Right renal cortex interstitium (tissue), 3 donors: ENCODE results near the gene BBX. TPM values are rescaled to one million over a fixed set of nuclear protein-coding genes. Genes with fewer than 3 reads are reported as not detected.
A peak's percentile ranks its signal among the peaks of the same experiment; 100 is the strongest.

Experiments used
- DNase-seq, 3 donors: peaks; one replicate each; pipeline ENCODE4 v3.0.0-alpha.2; 2013; ENCODE audit warnings: low read depth in 3 of 3, low spot score in 2 of 3
- polyA plus RNA-seq, 3 donors: library from polyadenylated mRNA; unstranded; fragments of 120-200 nt; gene quantifications; one replicate each; pipeline ENCODE4 v1.2.1, GENCODE V29; 2013; ENCODE audit not compliant: insufficient read length in 3 of 3

Gene BBX
- polyA plus RNA-seq, 3 donors, result 63.8 to 72.0 (median 69.0) TPM

DNA sequence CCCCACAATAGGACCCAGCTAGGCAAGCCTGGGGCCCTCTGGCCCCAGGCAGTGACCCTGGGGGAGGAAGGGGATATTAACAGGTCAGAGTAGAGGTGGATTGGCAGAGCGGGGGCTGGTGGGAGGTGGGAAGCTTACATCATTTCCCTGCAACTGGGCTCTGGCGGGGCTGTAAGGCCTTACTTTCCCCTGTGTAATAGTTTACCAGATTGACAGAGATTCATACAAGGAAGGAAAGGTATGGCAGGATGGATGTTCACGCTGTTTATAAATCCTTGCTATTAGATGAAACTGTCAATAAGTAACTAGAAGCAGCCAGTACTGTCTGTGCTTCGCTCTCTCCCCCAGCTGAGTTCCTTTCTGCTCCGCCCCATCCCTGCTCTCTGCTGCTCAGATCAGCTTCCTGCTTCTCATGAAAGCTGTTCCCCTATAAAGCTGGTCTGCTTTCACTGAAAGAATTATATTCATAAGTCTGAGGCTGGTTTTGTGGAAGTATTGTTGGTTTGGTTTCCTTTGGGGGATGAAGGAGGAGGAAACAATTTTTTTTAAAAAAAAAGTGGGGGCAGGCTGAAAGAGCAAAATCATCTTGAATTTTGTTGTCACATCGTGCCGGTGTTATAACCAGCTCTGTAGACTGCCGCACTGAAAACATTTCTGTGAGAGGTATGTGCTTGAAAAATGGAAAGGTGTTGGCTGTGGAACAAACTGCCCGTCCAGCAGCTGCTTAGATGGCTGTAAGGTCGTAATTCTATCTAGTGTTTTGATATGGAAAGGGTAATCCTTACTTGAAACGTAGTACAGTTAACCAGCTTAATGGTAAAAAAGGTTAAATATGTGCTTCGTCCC, 76.4 kb downstream of the BBX start:
- DNase-seq, result peak in 2 of 3 donors; percentile 18 to 36

DNA sequence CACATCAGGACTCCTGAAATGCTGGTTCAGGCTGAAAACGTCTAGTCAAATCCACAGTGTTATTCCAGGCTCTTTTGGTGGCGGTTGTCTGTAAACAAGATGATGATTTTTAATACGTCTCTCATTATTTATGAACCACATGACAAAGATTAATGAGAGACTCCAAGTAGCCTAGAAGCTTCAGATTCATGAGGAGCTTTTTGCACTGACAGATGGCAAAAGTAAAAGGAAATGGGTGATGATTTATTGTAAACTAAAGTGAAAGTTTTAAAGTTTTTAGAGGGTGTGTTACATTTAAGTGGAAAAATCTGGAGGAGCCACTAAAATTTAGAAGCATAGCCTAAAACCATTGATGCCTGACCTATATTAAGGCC, 77.0 kb downstream of the BBX start:
- no peak for DNase-seq

DNA sequence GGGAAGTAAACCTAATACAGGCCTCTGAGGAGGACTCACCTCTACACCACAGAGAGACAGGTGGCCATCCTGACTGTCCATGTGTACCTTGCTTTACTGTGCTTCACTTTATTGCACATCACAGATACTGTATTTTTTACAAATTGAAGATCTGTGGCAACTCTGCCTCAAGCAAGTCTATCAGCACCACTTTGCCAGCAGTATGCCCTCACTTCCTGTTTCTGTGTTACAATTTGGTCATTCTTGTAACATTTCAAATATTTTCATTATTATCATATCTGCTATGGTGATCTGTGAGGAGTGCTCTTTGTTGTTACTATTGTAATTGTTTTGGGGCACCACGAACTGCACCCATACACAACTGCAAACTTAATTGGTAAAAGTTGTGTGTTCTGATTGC, 78.0 kb downstream of the BBX start:
- no peak for DNase-seq

DNA sequence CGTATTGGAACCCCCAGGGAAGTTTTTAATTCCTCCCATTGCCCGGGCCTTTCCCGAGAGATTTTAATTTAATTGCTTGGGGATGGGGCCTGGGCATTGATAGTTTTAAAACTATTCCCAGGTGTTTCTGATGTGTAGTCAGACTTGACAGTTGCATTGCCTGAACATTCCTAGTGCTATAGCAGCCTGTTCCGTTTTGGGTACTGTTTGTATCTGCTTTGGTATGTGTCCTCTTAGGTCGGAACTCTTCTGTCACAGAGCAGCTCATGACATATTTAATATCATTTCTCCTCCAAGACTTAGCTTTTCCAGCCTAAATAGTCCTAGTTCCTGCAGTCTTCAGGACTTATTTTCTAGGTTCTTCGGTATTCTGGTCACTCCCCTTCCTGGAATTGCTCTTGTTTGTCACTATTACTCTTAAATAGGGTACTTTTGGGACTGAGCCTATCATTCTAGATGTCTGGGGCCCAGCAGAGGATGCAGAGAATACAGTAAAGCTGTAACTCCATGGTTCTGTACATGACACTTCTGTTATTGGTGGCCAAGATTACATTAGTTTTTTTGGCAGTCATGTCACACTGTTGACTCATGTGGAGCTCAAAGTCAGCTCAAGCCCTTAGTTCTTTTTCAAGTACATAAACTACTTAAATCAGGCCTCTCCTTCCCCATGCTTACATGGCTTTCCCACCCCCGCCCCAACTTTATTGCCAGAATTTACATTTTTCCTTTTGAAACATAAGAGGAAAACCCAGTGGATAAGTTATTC, 81.5 kb downstream of the BBX start:
- DNase-seq, result no peak

DNA sequence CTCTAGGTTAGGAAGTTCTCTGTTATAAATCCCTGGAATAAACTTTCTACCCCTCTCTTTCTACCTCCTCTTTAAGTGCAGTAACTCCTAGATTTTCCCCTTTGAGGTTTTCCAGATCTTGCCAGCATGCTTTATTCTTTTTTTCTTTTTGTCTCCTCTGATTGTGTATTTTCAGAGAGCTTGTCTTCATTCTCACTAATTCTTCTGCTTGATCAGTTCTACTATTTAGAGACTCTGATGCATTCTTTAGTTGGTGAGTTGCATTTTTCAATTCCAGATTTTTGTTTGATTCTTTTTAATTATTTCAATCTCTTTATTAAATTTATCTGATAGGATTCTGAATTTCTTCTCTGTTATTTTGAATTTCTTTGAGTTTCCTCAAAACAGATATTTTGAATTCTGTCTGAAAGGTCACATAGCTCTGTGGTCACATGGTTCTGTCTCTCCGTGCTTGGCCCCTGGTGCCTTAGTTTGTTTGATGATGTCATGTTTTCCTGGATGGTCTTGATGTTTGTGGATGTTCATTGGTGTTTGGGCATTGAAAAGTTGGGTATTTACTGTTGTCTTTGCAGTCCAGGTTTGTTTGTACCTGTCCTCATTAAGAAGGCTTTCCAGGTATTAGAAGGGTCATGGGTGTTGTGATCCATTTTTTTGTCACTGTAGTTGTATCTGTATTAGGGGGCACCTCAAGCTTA, 89.2 kb downstream of the BBX start:
- DNase-seq, result no peak

DNA sequence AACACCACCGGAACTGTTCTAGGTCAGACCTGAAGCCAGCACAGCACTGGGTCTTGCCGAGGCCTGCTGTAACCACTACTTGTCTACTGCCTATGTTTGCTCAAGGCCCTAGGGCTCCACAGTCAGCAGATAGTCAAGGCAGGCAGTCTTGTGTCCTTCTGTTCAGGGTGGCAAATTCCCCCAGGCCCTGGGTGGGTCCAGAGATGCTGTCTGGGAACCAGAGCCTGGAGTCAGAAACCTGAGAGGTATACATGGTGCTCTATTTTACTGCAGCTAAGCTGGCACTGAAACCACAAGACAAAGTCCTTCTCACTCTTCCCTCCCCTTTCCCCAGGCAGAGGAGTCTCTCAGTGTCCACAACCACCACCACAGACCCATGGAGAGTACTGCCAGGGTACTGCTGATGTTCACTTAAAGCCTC, 89.9 kb downstream of the BBX start:
- DNase-seq, result no peak

DNA sequence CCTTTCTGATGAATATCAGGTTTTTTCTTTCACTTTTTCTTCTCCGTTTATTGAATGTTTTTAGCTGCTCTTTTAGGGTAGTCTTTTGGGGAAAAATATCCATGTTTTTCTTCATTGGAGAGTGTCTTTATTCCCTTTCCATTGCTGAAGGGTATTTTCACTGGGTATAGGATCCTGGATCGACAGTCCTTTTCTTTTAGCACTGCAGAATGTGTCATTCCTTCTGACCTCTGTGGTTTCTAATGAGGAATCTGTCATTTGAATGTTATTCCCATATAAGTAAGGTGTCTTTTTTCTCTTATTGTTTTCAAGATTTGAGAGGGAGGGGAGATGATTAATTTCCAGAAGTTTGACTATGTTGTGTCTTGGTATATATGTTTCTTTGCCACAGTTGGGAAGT, 96.8 kb downstream of the BBX start:
- no peak for DNase-seq

DNA sequence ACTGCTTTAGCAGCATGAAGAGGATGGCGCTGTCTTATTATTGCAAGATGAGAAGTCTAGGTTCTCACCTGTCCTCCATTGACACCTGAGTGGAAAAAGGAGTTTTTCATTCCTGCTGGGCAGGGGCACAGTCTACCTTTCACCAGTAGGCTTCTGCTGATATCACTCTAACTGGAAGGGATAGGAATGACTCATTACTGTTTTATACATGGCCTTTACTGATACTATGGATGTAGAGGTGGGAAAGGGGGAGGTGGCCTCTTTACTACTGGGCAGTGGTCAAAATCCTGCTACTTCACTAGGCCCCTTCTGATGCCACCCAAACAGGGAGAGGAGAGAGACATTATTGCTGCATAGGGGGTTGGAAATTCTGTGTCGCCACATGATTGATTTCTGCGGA, 97.8 kb downstream of the BBX start:
- DNase-seq, result no peak

DNA sequence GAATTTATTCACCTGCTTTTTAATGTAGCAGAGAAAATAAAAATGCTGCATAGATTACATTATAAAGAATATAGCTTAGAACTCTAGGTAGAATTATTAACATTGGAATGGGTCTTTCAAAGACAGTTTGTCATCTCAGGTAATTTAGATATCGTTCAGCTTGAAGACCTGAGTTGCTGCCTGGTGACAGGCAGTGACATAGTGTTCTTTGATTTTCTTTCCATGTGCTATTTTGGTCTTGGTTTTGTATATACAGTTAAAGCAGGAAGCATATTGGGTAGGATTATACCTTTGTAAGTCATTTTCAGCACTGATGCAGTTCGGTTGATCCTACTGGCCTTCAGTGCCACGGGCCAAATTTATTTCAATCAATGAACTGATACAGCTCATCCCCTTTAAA, 98.7 kb downstream of the BBX start:
- DNase-seq, result no peak

DNA sequence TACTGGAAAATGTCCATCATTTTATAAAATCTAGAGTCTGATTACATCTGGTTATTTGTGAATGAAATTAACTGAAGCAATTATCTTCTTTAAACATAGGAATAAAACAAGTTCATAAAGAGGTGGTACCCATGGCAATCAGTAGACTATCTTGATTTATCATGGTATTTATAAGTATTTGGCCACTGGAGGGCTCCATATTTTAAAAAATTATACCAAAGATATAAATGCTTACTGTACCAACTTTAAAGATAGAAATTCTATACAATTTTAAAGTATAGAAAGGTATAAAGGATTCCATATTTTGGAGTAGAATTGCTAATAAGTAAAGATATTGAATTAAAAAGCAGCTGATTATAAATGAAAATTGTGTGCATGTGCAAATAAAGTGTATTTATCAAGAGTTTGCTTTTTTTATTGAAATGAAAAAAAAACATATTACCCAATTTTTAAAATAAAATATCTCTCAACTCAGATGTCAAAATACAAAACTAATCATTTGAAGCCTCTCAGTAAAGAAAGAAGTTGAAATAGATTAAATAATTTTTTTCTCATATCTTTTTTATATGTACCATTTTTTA, 105.3 kb downstream of the BBX start:
- DNase-seq, result no peak

DNA sequence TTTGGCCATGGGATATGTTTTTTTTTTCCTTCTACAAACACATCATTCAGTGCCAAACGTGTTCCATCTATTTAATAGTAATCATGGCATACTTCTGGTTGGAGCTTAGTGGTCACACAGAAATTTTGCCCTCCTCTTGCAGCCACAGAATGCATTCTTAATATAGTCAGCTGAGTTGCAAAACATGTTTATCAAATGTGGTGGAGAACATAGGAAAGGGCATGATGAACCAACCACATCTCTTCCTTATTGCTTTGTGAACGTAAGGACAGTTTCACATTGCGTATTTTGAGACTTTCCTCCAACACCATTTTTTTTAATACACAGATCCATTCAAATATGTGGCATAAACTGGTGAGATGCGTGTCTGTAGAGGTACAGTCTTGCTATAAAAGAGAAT, 106.8 kb downstream of the BBX start:
- DNase-seq, result no peak

DNA sequence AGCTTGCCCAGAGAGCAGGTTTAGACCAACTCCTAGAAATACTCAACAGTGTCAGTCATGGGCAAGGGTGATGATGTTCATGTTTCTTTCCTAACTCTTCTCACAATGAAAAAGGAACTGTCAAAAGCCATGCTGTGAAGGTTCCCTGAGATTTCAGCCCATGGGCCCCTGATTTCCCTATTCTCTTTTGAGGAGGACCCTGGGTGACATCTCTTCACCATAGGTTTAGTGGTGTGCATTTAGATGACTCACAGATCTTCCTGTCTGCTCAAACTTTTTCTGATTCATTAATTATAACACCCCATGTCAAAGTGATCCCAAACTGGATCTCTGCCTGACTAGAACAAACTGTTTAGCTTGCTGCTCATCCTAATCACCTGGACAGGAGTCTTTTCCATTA, 108.0 kb downstream of the BBX start:
- no peak for DNase-seq

DNA sequence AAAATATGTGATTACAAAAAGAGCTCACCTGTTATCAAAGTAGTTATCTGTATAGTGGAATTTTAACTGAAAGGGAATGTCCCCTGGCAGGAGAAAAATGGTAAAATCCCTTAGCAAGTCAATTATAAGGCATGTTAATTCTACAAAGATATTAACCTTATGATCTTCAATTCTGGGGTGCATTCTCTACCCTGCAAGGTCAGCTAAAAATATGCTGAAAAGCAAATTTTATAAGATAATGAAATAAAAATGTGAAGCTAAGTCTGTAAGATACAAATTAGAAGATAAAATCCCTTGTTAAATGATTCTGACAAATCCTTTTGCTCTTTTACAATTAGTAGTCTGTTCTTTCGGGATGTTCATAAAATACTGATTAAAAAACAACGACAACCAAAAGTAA, 109.8 kb downstream of the BBX start:
- no peak for DNase-seq

DNA sequence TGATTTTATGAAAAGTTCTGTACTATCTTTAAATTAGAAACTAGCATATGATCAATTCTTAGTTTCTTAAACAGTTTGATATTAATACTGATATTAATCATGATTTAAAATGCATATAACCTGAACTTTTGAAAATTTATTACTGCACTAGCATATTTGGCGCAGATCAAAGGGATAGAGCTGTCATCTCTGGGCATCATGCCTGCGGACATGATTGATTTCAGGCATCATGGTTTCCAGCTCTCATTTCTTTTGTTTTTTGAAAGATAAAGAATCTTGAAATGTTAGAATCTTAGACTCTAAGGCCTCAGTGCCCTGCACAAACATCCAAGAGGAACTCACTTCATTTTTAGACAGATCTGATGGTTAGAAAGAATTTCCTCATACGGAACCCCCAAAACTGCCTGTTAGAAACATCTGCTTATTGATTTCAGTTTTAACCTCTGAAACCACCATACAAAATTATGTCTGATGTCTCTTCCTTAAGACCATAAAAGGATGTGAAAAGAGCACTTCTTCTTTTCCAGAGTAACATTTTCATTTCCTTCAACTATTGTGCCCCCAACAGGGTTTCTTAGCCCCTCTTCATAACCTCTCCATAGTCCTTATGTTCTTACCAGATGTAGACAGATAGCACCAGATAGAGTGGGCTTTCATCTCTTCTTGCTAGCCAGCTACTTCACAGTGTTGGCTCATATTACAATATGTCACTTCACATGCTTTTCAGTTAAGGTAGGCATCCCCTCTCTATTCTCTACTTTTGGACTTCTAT, 110.8 kb downstream of the BBX start:
- DNase-seq, result no peak

DNA sequence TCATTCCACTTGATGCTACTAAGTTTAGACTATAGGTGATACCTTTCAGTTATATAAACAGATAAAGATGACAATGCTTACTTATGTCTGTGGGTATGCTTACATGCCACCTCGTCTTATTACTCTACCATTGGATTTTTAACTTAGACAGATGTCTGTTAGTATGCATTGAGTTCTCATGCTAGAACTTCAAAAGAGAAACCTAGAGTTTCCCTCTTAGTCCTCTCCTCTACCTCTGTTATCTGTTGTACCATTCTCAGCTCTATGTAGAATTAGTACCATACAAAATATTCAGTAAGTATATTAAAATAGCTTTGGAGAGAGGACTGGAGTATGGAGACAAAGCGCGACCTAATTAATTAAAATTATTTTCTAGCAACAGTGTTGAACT, 111.3 kb downstream of the BBX start:
- no peak for DNase-seq

DNA sequence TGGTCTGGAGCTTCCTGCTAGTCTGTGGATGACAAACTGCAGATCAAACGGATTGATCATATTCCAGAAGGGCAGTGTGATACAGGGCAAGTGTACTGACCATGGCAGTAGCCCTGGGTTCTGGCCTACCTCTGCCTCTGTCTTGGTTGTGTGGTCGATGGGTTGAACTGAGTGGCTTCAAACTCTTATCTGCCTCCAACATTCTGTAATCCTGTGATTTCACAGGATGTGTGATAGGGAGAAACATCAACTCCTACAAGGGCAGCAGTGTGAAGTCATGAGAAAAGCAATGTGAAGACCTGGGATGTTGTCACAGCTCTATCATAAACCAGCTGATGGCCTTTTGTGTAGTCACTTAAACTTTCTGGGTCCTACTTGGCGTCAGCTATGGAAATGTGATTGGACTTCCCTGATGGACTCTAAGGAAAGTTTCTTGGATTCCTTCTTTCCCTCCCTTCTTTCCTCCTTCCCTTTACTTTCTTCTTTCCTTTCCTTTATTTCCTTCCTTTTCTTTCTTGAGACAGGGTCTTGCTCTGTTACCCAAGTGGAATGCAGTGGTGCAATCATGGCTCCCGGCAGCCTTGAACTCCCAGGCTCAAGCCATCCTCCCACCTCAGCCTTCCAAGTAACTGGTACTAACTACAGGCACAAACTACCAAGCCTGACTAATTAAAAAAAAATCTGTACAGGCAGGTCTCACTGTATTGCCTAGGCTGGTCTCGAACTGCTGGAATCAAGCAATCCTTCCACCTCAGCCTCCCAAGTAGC, 114.8 kb downstream of the BBX start:
- DNase-seq, result no peak

DNA sequence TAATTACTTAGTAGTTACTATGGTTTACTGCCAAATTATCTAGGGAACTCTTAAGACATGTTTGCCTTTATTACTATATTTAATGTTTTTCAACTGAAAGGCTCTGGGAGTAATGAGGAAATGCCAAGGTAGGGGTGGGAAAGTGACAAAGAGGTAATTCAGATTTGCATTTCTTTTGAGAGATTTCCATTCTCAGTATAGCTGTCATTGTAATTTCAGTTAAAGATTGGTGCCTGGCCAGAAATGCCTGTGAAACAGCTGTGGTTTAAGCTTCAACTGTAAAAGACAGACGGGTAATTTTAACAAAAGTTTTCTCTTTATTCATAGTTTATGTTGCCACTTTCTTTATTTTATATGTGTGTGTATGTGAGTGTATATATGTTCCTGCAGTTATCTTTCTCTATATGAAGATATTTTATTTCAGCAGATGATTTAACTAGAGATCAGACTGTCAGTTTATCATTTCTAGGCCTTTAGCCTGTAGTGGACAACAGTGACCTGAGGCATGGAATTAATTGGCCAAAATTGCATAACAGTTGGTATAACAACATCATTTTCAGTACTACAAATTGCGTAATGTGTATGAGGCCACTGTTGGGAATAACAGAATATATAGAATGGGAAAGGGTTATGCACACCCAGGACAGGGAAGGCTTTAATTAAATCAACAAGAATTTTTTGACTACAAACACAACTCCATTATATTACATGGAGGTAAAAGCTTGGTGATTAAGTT, 119.0 kb downstream of the BBX start:
- DNase-seq, result no peak

DNA sequence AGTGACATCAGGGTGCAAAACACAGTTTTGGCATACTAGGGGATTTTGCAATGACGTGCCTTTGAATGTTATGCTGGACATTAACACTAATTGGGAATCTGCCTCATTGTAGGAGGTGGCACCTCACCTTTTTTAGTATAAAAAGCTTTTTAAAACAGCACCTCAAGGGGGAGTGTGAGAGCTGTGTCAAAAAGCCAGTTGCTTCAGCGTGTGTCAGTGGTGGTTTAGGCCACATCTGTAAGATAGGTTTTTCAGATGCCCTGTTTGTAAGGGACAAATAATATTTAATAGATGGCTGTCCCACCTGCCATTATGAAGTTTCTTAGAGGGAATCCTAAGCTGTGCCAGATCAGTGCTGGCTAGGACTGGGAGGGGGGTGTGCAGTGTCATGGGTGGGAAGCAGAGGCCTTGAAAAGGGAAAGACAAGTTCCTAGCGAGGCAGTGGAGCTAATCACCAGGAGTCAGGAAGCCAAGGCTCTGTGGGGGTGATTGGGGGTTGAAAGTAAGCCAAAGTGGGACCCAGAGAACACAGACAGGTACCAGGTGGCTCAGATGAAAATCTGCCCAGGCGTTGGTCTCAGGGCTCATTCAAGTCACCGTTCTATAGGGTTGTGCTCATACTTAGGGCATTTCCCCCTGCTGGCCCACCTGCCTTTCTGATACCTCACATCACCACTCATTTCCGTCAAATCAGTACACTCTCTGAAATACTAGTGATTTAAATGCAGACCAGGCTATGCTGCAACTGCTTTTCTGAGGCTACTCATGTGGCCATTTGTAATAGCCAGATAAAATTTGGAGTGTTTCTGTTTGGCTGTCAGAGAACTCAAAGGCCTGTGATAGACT, 120.5 kb downstream of the BBX start:
- DNase-seq, result no peak
